ENCODE data around the gene ZNF699. TPM values are rescaled to one million over a fixed set of nuclear protein-coding genes. Genes with fewer than 3 reads are reported as not detected.
"Not testable (repeated sequence)": the region's sequence is repeated elsewhere in the genome, so short reads cannot be mapped to it uniquely, and the experiment has no call there.

ZNF699 gene
- total RNA-seq, 1 donor from 2014 or later = 5.3 TPM

DNA sequence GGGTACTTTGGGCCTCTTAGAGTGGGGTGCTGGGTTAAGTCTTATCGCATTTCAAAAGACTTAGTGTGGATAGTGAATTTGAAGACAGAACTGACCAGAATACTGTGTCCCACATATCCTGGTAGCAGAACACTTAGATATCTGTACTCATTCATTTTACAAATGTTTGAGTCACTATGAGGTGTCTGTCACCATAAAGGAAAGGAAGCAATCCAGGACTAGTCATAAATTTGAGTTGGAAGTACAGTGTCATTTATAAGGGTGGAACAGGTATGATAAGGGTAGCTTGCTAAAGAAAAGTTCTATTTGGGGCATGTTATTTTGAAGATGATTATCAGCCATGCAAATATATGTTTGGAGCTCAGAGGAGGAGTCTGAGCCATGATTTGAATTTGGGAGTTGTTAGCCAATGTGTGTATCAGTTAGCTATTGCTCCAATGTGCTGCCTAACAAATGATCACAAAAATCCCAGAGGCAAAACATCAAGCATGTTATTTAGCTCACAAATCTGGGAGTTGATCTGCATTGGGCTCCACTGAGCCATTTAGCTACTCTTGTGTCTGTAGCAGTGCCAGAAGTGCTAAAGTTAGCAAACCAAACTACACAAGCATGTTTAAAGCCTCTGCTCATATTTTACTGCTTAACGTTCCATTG is 20.3 kb downstream of the ZNF699 start:
- Histone ChIP-seq H3K36me3 (no peaks in the 10 kb centered on the region), H3K9me3 (peaks cover 69% of the 10 kb centered on the region), H3K4me1 (no peaks in the 10 kb centered on the region), H3K27me3 (no peaks in the 10 kb centered on the region), H3K27ac (no peak overlapping the region), H3K4me3 (no peak overlapping the region)
- DNase-seq (no peak), ATAC-seq (no peak)
- TF ChIP-seq CTCF (IDR thresholded peaks at IDR 0.05) = no peak
- intact Hi-C loops (cut with DNase I) = no loop called here

- intact Hi-C loops (cut with DNase I); H3K36me3 ChIP-seq; H3K27me3 ChIP-seq; H3K4me3 ChIP-seq; H3K4me1 ChIP-seq; H3K27ac ChIP-seq; DNase-seq; ATAC-seq: not testable (repeated sequence)
- peaks cover 12% of the 10 kb centered on the region for H3K9me3 ChIP-seq
Observed at GRCh38 chr19:9283485-9283884, 26.2 kb downstream of the ZNF699 start.

DNA sequence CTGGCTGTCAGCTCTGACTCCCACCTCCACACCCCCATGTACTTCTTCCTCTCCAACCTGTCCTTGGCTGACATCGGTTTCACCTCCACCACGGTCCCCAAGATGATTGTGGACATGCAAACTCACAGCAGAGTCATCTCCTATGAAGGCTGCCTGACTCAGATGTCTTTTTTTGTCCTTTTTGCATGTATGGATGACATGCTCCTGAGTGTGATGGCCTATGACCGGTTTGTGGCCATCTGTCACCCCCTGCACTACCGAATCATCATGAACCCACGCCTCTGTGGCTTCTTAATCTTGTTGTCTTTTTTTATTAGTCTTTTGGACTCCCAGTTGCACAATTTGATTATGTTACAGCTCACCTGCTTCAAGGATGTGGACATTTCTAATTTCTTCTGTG is 58.4 kb downstream of the ZNF699 start:
- Histone ChIP-seq H3K36me3 (no peaks in the 10 kb centered on the region), H3K4me3 (no peak overlapping the region), H3K27ac (no peak overlapping the region), H3K4me1 (no peaks in the 10 kb centered on the region), H3K27me3 (no peaks in the 10 kb centered on the region), H3K9me3 (no peaks in the 10 kb centered on the region)
- DNase-seq = no peak
- no peak for ATAC-seq
- TF ChIP-seq CTCF (IDR thresholded peaks at IDR 0.05) = no peak
- intact Hi-C loops (cut with DNase I) = no loop called here

DNA sequence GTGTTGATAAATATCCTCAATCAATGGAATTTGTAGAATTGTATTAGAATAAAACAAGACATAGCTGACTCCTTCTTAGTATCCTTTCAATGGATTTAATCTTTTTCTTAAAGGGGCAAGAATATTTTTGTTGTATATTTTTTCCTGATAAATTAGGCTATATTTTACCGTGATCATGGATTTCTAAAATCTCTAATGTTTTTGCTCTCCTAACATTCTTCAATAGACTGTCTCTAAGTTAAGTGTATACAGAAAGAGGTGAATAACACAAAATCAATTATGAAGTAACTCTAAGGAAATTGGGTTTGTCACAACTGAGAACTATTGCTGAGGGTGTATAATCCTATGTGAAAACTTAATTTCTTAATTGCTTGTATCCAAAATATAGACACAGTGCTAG is 59.0 kb downstream of the ZNF699 start, which contains the start of gene OR7E24:
TSS of gene OR7E24 (plus strand) at position 301 of the 400 bp plus-strand sequence. CDS start 114 bp downstream, outside the sequence.
- Histone ChIP-seq H3K27ac (no peak within 1 kb of the TSS), H3K36me3 (no peaks in the 10 kb centered on the region), H3K9me3 (no peaks in the 10 kb centered on the region), H3K4me3 (no peak within 1 kb of the TSS), H3K27me3 (no peaks in the 10 kb centered on the region), H3K4me1 (no peaks in the 10 kb centered on the region)
- intact Hi-C loops (cut with DNase I) = no loop called here
- DNase-seq (no peak), ATAC-seq (no peak)
- TF ChIP-seq CTCF (IDR thresholded peaks at IDR 0.05) = no peak

Other genes with a start within 250 kb of the ZNF699 start
- not detected for gene OR1M1, start 222.8 kb downstream of the ZNF699 start, total RNA-seq
- not detected for gene OR7G2, start 202.4 kb downstream of the ZNF699 start, total RNA-seq
- gene OR7G1, start 194.1 kb downstream of the ZNF699 start, total RNA-seq = not detected
- gene OR7G3, start 182.9 kb downstream of the ZNF699 start, total RNA-seq = not detected
- gene ZNF317, start 169.4 kb downstream of the ZNF699 start, total RNA-seq = 28.2 TPM
- gene OR7D2, start 130.9 kb downstream of the ZNF699 start, total RNA-seq = 0.52 TPM
- not detected for gene OR7D4, start 90.2 kb downstream of the ZNF699 start, total RNA-seq
- gene OR7E24, start 58.9 kb downstream of the ZNF699 start, total RNA-seq = not detected
- gene ZNF559, start 14.3 kb upstream of the ZNF699 start, total RNA-seq = 21.2 TPM
- gene ZNF177, start 53.2 kb upstream of the ZNF699 start, total RNA-seq = 3.3 TPM
- gene ZNF266, start 125.7 kb upstream of the ZNF699 start, total RNA-seq = 24.5 TPM
- not detected for gene ZNF560, start 188.8 kb upstream of the ZNF699 start, total RNA-seq
- 15.3 TPM for gene ZNF426, start 228.8 kb upstream of the ZNF699 start, total RNA-seq